Esophagus squamous epithelium (tissue), 5 donors: ENCODE measurements around the gene GUF1. TPM values are rescaled to one million over a fixed set of nuclear protein-coding genes. Genes with fewer than 3 reads are reported as not detected.
A peak's percentile ranks its signal among the peaks of the same experiment; 100 is the strongest.

Experiments
- DNase-seq: peaks from one replicate; lab custom pipeline; 2025; lab: John Stamatoyannopoulos, UW
- H3K27ac ChIP-seq, 4 donors: fragments of 200-600 bp; sonication (generic); one replicate each; pipeline ENCODE4 v1.5.1; 2016 to 2019; ENCODE audit warnings: mild to moderate bottlenecking in 1 of 4
- H3K27me3 ChIP-seq, 4 donors: fragments of 200-600 bp; sonication (generic); 1 replicate in 3 of 4; 2 replicates in 1 of 4; pipeline versions ENCODE4 v1.5.1 to v1.6.0; 2017 to 2021; ENCODE audit warnings: antibody characterized with exemption in 1 of 4
- H3K36me3 ChIP-seq, 3 donors: fragments of 200-600 bp; sonication (generic); one replicate each; pipeline ENCODE4 v1.5.1; 2016 to 2019
- H3K4me1 ChIP-seq, 3 donors: fragments of 200-600 bp; sonication (generic); one replicate each; pipeline ENCODE4 v1.5.1; 2017 to 2019
- H3K4me3 ChIP-seq, 4 donors: fragments of 200-600 bp; sonication (generic); 1 replicate in 3 of 4; 2 replicates in 1 of 4; pipeline ENCODE4 v1.5.1; 2016 to 2019; ENCODE audit warnings: mild to moderate bottlenecking in 2 of 4, moderate library complexity in 1 of 4
- H3K9me3 ChIP-seq, 3 donors: fragments of 200-600 bp; sonication (generic); one replicate each; pipeline ENCODE4 v1.5.1; 2016 to 2019
- POLR2A ChIP-seq, 4 donors: fragments of 450-650 bp; IDR thresholded peaks; one replicate each; pipeline ENCODE4 v1.6.1; 2017; ENCODE audit warnings: antibody characterized with exemption in 4 of 4, mild to moderate bottlenecking in 4 of 4, moderate library complexity in 3 of 4
- WGBS, 2 donors: methylation state at CpG; one replicate each; pipeline ENCODE4 v1.1.5; 2018; 5-methylcytosine and 5-hydroxymethylcytosine counted together
- intact Hi-C: fragments of 100-400 bp; cut with DNase I; formaldehyde crosslinking; loops from one replicate; pipeline ENCODE4 v1.15.0; 2022
- total RNA-seq, 4 donors: library from RNA; depleted of rRNA; stranded (reverse); fragments of >200 nt; gene quantifications; one replicate each; pipeline ENCODE4 v1.1.0, GENCODE V29; 2016
- TF ChIP-seq, protein P1 (sequence below), 6 experiments: fragments of 450-650 bp in 4 of 6; fragments of 200-600 bp in 2 of 6; sonication (generic) in 2 of 6; IDR thresholded peaks; one replicate each; pipeline ENCODE4 v1.5.1; 2016 to 2019; ENCODE audit warnings: antibody characterized with exemption in 6 of 6, mild to moderate bottlenecking in 4 of 6, moderate library complexity in 4 of 6
- donor health status: DM: yes; HTN: yes; CAD: no.

GUF1 gene, protein sequence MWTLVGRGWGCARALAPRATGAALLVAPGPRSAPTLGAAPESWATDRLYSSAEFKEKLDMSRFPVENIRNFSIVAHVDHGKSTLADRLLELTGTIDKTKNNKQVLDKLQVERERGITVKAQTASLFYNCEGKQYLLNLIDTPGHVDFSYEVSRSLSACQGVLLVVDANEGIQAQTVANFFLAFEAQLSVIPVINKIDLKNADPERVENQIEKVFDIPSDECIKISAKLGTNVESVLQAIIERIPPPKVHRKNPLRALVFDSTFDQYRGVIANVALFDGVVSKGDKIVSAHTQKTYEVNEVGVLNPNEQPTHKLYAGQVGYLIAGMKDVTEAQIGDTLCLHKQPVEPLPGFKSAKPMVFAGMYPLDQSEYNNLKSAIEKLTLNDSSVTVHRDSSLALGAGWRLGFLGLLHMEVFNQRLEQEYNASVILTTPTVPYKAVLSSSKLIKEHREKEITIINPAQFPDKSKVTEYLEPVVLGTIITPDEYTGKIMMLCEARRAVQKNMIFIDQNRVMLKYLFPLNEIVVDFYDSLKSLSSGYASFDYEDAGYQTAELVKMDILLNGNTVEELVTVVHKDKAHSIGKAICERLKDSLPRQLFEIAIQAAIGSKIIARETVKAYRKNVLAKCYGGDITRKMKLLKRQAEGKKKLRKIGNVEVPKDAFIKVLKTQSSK
- 10 to 100 TPM; 15.3 to 21.7 (median 17.4) TPM for total RNA-seq

DNA sequence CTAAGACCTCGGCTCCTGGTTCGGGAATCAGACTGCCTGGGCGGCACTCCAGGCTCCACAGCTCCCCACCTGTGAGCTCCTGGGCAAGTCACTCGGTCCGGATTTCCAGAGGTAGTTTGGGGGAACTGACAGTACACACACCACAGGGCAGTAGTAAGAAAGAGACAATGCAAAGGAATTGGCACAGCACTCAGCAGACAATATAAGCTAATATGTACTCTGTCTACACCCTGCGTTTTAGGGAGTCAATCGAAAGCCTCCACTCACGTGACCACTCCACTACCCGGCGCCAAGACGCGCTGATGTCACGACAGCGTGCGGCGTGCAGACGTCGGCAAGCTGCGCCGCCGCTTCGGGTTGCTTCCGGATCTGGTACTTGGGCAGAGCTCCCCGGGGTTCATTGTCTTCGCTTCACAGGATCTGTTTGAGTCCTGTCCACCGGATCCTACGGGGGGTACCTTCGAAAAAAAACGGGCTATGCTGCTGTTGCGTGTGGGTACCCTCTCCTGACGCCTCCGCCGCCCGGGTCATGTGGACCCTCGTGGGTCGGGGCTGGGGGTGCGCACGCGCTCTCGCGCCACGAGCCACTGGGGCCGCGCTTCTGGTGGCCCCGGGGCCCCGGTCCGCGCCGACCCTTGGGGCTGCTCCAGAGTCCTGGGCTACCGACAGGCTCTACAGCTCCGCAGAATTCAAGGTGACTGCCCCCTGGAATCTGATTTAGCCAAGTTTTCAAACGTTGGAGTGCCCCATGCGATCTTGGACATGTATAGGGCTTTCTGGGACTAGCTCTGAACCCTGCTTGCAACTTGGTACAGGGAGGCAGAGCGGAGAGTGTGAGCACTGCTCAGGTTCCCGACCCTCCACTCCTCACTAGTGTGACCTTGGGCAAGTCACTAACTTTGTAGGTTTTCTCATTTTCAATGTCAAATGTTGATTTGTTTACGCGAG, at the start of gene GUF1:
Gene GUF1, plus strand, starts transcription at position 327 of the 948 bp plus-strand sequence. Its CDS starts 203 bp downstream, at position 530.
- no peaks in the 10 kb centered on the region for H3K27me3 ChIP-seq
- WGBS, 2 donors = 0 to 1% methylated on average over 9 to 28 of the region's 57 CpGs
- peak within 1 kb of the TSS; percentile 84 to 86 (median 84) for H3K4me3 ChIP-seq
- peak within 1 kb of the TSS; percentile 92 to 94 (median 92) for H3K27ac ChIP-seq
- intact Hi-C loops = no loop called here
- peaks cover 0 to 20% (median under 1%) of the 10 kb centered on the region in 3 donors for H3K36me3 ChIP-seq
- peak; percentile 52 for DNase-seq
- no peaks in the 10 kb centered on the region for H3K9me3 ChIP-seq
- peak in 1 of 4 donors; percentile 66 for TF ChIP-seq POLR2A (IDR thresholded peaks at IDR 0.05)
- TF ChIP-seq, protein P1, sequence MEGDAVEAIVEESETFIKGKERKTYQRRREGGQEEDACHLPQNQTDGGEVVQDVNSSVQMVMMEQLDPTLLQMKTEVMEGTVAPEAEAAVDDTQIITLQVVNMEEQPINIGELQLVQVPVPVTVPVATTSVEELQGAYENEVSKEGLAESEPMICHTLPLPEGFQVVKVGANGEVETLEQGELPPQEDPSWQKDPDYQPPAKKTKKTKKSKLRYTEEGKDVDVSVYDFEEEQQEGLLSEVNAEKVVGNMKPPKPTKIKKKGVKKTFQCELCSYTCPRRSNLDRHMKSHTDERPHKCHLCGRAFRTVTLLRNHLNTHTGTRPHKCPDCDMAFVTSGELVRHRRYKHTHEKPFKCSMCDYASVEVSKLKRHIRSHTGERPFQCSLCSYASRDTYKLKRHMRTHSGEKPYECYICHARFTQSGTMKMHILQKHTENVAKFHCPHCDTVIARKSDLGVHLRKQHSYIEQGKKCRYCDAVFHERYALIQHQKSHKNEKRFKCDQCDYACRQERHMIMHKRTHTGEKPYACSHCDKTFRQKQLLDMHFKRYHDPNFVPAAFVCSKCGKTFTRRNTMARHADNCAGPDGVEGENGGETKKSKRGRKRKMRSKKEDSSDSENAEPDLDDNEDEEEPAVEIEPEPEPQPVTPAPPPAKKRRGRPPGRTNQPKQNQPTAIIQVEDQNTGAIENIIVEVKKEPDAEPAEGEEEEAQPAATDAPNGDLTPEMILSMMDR (IDR thresholded peaks at IDR 0.05) = no peak
- H3K4me1 ChIP-seq = peaks cover 12 to 40% (median 21%) of the 10 kb centered on the region in 3 donors

DNA sequence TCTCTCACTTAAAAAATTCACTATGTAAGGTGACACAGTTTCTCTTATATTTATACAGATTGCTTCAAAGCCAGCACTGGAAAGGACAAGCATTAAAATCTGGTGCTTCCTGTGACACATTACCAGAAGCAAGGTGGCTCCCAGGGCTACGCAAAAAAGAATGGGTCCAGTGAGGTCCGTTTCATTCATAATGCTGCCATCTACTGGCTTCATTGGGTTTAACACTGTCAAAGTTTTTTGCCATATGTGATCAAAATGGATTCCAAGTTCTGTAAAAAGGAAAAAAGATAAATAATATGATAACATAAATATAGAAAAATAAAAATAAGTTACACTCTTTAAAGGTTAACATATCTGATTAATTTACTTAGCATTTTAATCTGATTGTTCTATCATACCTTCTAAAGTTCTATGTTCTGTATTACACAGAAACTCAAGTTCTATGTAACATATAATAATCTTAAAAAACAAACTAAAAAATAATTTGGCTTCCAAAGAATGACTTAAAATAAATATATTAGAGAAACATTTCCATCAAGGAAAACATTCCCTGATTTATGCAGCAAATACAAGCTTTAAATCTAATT, 48.8 kb upstream of the GUF1 start:
- peaks cover 0 to 4% (median 0%) of the 10 kb centered on the region in 4 donors for H3K27me3 ChIP-seq
- 0 to 4% methylated on average over 2 of the region's 2 CpGs for WGBS, 2 donors

GRCh38 chr4:44632089-44632488, 46.1 kb upstream of the GUF1 start:
- no peaks in the 10 kb centered on the region for H3K9me3 ChIP-seq
- WGBS, 2 donors = 66% methylated on average over 4 of the region's 4 CpGs
- H3K36me3 ChIP-seq = no peaks in the 10 kb centered on the region
- intact Hi-C loops = no loop called here
- H3K4me3 ChIP-seq = no peak overlapping the region
- no peaks in the 10 kb centered on the region for H3K4me1 ChIP-seq
- TF ChIP-seq POLR2A (IDR thresholded peaks at IDR 0.05) = no peak
- TF ChIP-seq, protein P1 (IDR thresholded peaks at IDR 0.05) = no peak
- no peak overlapping the region for H3K27ac ChIP-seq
- no peak for DNase-seq
- H3K27me3 ChIP-seq = peaks cover 0 to 4% (median 0%) of the 10 kb centered on the region in 4 donors

More for the DNA sequence above, 48.8 kb upstream of the GUF1 start:
- TF ChIP-seq, protein P1 (IDR thresholded peaks at IDR 0.05) = peak; percentile 27 to 57 (median 42)
- no peak for TF ChIP-seq POLR2A (IDR thresholded peaks at IDR 0.05)
- Histone ChIP-seq H3K9me3 (no peaks in the 10 kb centered on the region), H3K4me1 (no peaks in the 10 kb centered on the region), H3K4me3 (no peak overlapping the region), H3K36me3 (no peaks in the 10 kb centered on the region), H3K27ac (no peak overlapping the region)
- no peak for DNase-seq
- intact Hi-C loops = no loop called here

- H3K9me3 ChIP-seq = no peaks in the 10 kb centered on the region
- H3K4me3 ChIP-seq = no peak overlapping the region
- WGBS, 2 donors = 81 to 86% methylated on average over 6 to 8 of the region's 8 CpGs
- intact Hi-C loops = no loop called here
- no peaks in the 10 kb centered on the region for H3K36me3 ChIP-seq
- DNase-seq = no peak
- H3K27me3 ChIP-seq = peaks cover 0 to 4% (median 0%) of the 10 kb centered on the region in 4 donors
- no peak overlapping the region for H3K27ac ChIP-seq
- TF ChIP-seq, protein P1 (IDR thresholded peaks at IDR 0.05) = no peak
- TF ChIP-seq POLR2A (IDR thresholded peaks at IDR 0.05) = no peak
- no peaks in the 10 kb centered on the region for H3K4me1 ChIP-seq
Measured at GRCh38 chr4:44632733-44633132, 45.5 kb upstream of the GUF1 start.
